Stimulated activated CD4-positive, alpha-beta T cell treated with anti-CD3 and anti-CD28 coated beads, Interleukin-2, amount 100 ng/mL, for 4 hours (primary cell): ENCODE data around the gene KCNC3.

Experiments
- DNase-seq: peaks from one replicate; pipeline ENCODE4 v3.0.0-alpha.2; 2020; ENCODE audit warnings: low read depth

KCNC3 gene

GRCh38 chr19:50327461-50328223 is 1.5 kb downstream of the KCNC3 start:
- no peak for DNase-seq

DNA sequence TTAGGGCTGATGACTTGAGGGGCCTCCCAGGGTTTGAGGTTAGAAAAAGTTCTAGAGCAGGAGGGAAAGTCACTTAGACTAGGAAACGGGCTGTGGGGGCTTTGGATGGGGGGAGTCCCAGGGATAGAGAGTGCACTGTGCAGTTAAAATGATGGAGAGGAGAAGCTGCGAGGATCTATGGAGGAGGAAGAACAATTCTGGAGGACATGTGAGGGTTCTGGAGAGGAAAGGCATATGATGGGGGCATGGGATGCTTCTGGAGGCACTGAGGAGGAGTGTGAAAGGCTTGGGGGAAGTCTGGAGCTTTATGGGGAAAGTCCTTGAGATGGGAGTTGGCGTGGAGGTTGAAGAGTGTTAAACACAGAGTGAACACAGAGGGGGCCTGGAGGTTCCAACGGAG is 2.2 kb downstream of the KCNC3 start:
- DNase-seq, result no peak

- no peak for DNase-seq
Observed at GRCh38 chr19:50326101-50326664, 3.0 kb downstream of the KCNC3 start.

GRCh38 chr19:50325310-50326100 is 3.7 kb downstream of the KCNC3 start:
- peak; percentile 55 for DNase-seq

- no peak for DNase-seq
Observed at GRCh38 chr19:50324331-50324730, 4.8 kb downstream of the KCNC3 start.

- DNase-seq, result no peak
Observed at GRCh38 chr19:50323782-50324133, 5.4 kb downstream of the KCNC3 start.

- DNase-seq, result no peak
Observed at GRCh38 chr19:50322931-50323781, 6.0 kb downstream of the KCNC3 start.

- DNase-seq, result no peak
Observed at GRCh38 chr19:50322234-50322633, 6.9 kb downstream of the KCNC3 start.

- DNase-seq, result no peak
Observed at GRCh38 chr19:50321831-50322230, 7.3 kb downstream of the KCNC3 start.

- DNase-seq, result no peak
Observed at GRCh38 chr19:50320596-50320995, 8.6 kb downstream of the KCNC3 start.

GRCh38 chr19:50320051-50320450 is 9.1 kb downstream of the KCNC3 start:
- DNase-seq, result no peak

DNA sequence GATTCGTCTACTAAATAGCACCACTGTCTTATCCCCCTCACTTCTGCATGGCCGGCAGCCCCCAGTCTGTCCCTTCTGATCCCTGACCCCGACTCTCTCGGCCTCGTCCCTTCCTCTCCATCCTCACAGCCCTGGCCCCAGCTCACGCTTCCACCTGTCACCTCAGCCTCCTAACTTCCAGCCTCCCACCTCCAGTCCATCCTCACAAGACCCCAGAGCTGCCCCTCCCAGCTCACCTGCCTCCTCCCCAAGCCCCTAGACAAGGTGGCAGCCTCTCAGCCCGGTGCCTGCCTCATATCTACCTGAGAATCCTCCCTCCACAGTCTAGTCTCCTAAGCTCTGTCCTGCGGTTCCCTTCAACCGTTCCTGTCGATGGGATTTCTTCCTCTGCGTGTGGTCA is 10.0 kb downstream of the KCNC3 start:
- no peak for DNase-seq

GRCh38 chr19:50318438-50318837 is 10.7 kb downstream of the KCNC3 start:
- no peak for DNase-seq

- no peak for DNase-seq
Observed at GRCh38 chr19:50317115-50317514, 12.1 kb downstream of the KCNC3 start.

GRCh38 chr19:50315773-50316448 is 13.3 kb downstream of the KCNC3 start:
- DNase-seq, result no peak

GRCh38 chr19:50314724-50315708 is 14.2 kb downstream of the KCNC3 start:
- DNase-seq, result no peak

- no peak for DNase-seq
Observed at GRCh38 chr19:50313812-50314536, 15.2 kb downstream of the KCNC3 start.

DNA sequence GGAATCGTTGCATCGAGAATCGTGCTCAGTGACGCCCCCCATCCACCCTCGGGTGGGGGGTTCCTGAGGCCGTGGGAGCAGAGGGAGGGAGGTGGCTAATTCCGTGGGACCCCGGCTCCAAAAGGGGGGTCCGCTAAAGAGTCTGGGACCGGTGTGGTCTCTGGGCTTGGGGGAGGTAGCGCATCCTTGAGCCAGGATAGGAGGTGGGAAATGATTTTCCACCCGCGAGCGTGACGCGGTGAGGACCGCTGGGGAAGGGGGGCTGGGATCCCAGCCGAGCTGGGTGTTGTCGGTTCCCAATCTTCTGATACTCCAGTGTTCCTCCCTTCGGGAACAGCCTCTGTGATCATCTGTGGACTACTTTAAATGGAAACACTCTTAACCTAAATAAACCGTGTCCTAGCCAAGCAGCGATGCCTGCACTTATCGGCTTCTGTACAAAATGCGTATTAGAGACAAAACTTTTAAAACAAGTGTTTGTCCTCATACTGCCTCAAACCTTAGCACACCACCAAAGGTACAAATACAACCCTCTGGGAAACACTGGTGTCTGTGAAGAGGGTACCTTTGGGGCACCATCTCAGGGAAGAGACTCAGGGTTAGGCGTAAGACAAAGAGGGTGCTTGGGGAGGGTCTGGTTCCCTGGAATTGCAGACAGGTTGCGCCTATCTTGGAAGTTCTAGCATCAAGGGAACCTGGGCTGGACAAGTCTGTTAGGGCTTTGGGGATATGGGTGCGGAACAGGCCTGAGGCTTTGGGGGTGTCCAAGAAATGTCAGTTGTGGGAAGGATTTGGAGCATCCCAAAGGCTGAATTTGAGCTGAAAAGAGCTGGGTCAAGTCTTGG is 16.0 kb downstream of the KCNC3 start:
- DNase-seq, result no peak
